ENCODE results near the gene FAAP20.
"Not testable (repeated sequence)": the region's sequence is repeated elsewhere in the genome, so short reads cannot be mapped to it uniquely, and the experiment has no call there.

FAAP20 gene

GRCh38 chr1:2154022-2154421, 40.5 kb downstream of the FAAP20 start:
- no peak for DNase-seq

GRCh38 chr1:2152954-2153353, 41.6 kb downstream of the FAAP20 start:
- peak; percentile 56 for DNase-seq

GRCh38 chr1:2151911-2152310, 42.7 kb downstream of the FAAP20 start:
- DNase-seq = no peak

GRCh38 chr1:2151252-2151651, 43.3 kb downstream of the FAAP20 start:
- no peak for DNase-seq

GRCh38 chr1:2150801-2151200, 43.8 kb downstream of the FAAP20 start:
- no peak for DNase-seq

- peak; percentile 27 for DNase-seq
Observed at GRCh38 chr1:2148691-2149090, 45.9 kb downstream of the FAAP20 start.

- DNase-seq = not testable (repeated sequence)
Observed at GRCh38 chr1:2147869-2148268, 46.7 kb downstream of the FAAP20 start.

GRCh38 chr1:2146836-2147517, 47.6 kb downstream of the FAAP20 start:
- no peak for DNase-seq

GRCh38 chr1:2145946-2146835, 48.4 kb downstream of the FAAP20 start:
- no peak for DNase-seq

- no peak for DNase-seq
Observed at GRCh38 chr1:2144501-2145090, 50.0 kb downstream of the FAAP20 start.

GRCh38 chr1:2143814-2144500, 50.6 kb downstream of the FAAP20 start:
- DNase-seq = no peak

- no peak for DNase-seq
Observed at GRCh38 chr1:2141025-2141424, 53.5 kb downstream of the FAAP20 start.

Data from activated naive CD4-positive, alpha-beta T cell treated with anti-CD3 and anti-CD28 coated beads, Interleukin-2, amount 50 U/mL, for 16 hours (primary cell).